Measurements from ENCODE around the gene SCLY. TPM values are rescaled to one million over a fixed set of nuclear protein-coding genes. Genes with fewer than 3 reads are reported as not detected.
A peak's percentile ranks its signal among the peaks of the same experiment; 100 is the strongest.

The SCLY gene
- total RNA-seq, 1 donor from 2014 or later: 44.0 TPM

DNA sequence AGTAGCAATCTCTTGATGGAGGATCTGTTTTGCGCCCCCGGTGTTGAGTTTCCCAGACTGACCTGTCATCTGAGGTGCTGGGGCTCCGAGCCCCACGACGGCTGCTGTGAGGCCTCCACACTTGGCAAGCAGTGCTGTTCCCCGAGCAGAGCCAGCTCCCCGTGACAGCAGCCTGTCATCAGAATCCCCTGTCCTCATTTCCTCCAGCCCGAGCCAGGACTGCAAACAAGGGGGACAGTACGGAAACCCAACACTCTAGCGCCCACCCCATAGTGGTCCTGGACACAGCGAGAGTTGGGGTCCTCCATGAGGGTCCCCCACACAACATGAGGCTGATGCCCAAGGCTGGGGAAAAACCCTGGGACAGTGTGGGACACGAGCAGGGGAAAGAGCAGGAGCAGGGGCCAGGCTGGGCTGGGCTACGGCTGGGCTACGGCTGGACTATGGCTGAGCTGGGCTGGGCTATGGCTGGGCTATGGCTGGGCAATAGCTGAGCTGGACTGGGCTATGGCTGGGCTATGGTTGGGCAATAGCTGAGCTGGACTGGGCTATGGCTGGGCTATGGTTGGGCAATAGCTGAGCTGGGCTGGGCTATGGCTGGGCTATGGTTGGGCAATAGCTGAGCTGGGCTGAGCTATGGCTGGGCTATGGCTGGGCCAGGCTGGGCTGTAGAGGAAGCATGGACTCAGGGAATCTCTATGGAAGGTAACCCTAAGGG lies 76.2 kb downstream of the SCLY start:
- Mint-ChIP-seq H3K27me3 (ENCODE audit: unreplicated experiment) (peaks cover 6% of the 10 kb centered on the region), H3K9me3 (ENCODE audit: unreplicated experiment) (no peaks in the 10 kb centered on the region), H3K4me1 (ENCODE audit: low read depth, unreplicated experiment) (peaks cover 9% of the 10 kb centered on the region), H3K4me3 (ENCODE audit: unreplicated experiment) (no peak overlapping the region), H3K27ac (ENCODE audit: unreplicated experiment) (no peak overlapping the region), H3K36me3 (ENCODE audit: unreplicated experiment) (no peaks in the 10 kb centered on the region)
- peak; percentile 16 for DNase-seq
- TF ChIP-seq, protein P1, sequence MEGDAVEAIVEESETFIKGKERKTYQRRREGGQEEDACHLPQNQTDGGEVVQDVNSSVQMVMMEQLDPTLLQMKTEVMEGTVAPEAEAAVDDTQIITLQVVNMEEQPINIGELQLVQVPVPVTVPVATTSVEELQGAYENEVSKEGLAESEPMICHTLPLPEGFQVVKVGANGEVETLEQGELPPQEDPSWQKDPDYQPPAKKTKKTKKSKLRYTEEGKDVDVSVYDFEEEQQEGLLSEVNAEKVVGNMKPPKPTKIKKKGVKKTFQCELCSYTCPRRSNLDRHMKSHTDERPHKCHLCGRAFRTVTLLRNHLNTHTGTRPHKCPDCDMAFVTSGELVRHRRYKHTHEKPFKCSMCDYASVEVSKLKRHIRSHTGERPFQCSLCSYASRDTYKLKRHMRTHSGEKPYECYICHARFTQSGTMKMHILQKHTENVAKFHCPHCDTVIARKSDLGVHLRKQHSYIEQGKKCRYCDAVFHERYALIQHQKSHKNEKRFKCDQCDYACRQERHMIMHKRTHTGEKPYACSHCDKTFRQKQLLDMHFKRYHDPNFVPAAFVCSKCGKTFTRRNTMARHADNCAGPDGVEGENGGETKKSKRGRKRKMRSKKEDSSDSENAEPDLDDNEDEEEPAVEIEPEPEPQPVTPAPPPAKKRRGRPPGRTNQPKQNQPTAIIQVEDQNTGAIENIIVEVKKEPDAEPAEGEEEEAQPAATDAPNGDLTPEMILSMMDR (IDR thresholded peaks at IDR 0.05; ENCODE audit: partially characterized antibody, unreplicated experiment): no peak

DNA sequence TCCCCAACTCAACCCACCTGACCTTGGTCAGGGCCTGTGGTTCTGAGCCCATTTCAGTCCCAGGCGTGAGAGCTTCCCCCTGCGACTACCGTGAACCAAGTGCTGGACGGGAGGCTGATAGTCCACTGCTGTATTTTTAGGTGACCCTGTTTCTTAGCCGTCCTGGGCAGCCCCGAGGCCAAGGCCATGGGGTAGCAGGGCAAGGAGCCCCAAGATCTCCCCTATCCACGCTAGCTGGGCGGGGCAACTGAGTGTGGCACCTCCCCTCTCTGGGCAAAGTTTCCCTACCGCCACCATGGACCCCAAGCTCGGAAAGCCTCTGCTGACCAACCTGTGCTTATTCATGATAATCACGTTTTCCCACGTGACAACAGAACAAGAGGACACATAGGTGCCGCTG lies 77.1 kb downstream of the SCLY start:
- H3K27ac Mint-ChIP-seq (ENCODE audit: unreplicated experiment): no peak overlapping the region

GRCh38 chr2:238138331-238139195 lies 77.8 kb downstream of the SCLY start, which contains the start of gene KLHL30:
KLHL30 (plus strand) TSS chr2:238138668; CDS start chr2:238140755, 2,087 bp downstream.
- Mint-ChIP-seq H3K36me3 (ENCODE audit: unreplicated experiment) (no peaks in the 10 kb centered on the region), H3K4me3 (ENCODE audit: unreplicated experiment) (no peak within 1 kb of the TSS), H3K27me3 (ENCODE audit: unreplicated experiment) (peaks cover 4% of the 10 kb centered on the region), H3K9me3 (ENCODE audit: unreplicated experiment) (no peaks in the 10 kb centered on the region), H3K27ac (ENCODE audit: unreplicated experiment) (no peak within 1 kb of the TSS), H3K4me1 (ENCODE audit: low read depth, unreplicated experiment) (peaks cover 6% of the 10 kb centered on the region)
- DNase-seq: peak; percentile 58
- TF ChIP-seq, protein P1 (IDR thresholded peaks at IDR 0.05; ENCODE audit: partially characterized antibody, unreplicated experiment): no peak

More for the DNA sequence above, 77.1 kb downstream of the SCLY start:
- Mint-ChIP-seq H3K4me3 (ENCODE audit: unreplicated experiment) (no peak overlapping the region), H3K27me3 (ENCODE audit: unreplicated experiment) (peaks cover 6% of the 10 kb centered on the region), H3K9me3 (ENCODE audit: unreplicated experiment) (no peaks in the 10 kb centered on the region), H3K4me1 (ENCODE audit: low read depth, unreplicated experiment) (peaks cover 9% of the 10 kb centered on the region), H3K36me3 (ENCODE audit: unreplicated experiment) (no peaks in the 10 kb centered on the region)
- TF ChIP-seq, protein P1 (IDR thresholded peaks at IDR 0.05; ENCODE audit: partially characterized antibody, unreplicated experiment): no peak
- no peak for DNase-seq

- Mint-ChIP-seq H3K36me3 (ENCODE audit: unreplicated experiment) (no peaks in the 10 kb centered on the region), H3K9me3 (ENCODE audit: unreplicated experiment) (peaks cover 1% of the 10 kb centered on the region), H3K27me3 (ENCODE audit: unreplicated experiment) (peaks cover 6% of the 10 kb centered on the region), H3K4me1 (ENCODE audit: low read depth, unreplicated experiment) (peaks cover 6% of the 10 kb centered on the region), H3K27ac (ENCODE audit: unreplicated experiment) (no peak overlapping the region), H3K4me3 (ENCODE audit: unreplicated experiment) (peak overlapping the region; percentile 38)
- no peak for DNase-seq
- TF ChIP-seq, protein P1 (IDR thresholded peaks at IDR 0.05; ENCODE audit: partially characterized antibody, unreplicated experiment): peak; percentile 81
Measured at GRCh38 chr2:238139196-238140039, 78.6 kb downstream of the SCLY start.

Data from glutamatergic neuron (in vitro differentiated cells).